Stimulated activated CD8-positive, alpha-beta memory T cell treated with anti-CD3 and anti-CD28 coated beads, Interleukin-4, amount 100 ng/mL, for 24 hours (primary cell): ENCODE data around the gene LCLAT1.
"Not testable (repeated sequence)": the region's sequence is repeated elsewhere in the genome, so short reads cannot be mapped to it uniquely, and the experiment has no call there.

Experiments used
- DNase-seq: peaks from one replicate; pipeline ENCODE4 v3.0.0-alpha.2; 2020; ENCODE audit warnings: low read depth

LCLAT1 gene

GRCh38 chr2:30455114-30455738 is 8.2 kb downstream of the LCLAT1 start:
- no peak for DNase-seq

GRCh38 chr2:30456106-30456505 is 9.1 kb downstream of the LCLAT1 start:
- DNase-seq = no peak

GRCh38 chr2:30456579-30456978 is 9.5 kb downstream of the LCLAT1 start:
- DNase-seq = no peak

- no peak for DNase-seq
These were observed 10.2 kb downstream of the LCLAT1 start for GRCh38 chr2:30457296-30457695.

- no peak for DNase-seq
These were observed 12.1 kb downstream of the LCLAT1 start for GRCh38 chr2:30459140-30459539.

GRCh38 chr2:30462131-30462857 is 15.2 kb downstream of the LCLAT1 start:
- no peak for DNase-seq

GRCh38 chr2:30463535-30463934 is 16.5 kb downstream of the LCLAT1 start:
- no peak for DNase-seq

GRCh38 chr2:30464544-30465170 is 17.6 kb downstream of the LCLAT1 start:
- no peak for DNase-seq

GRCh38 chr2:30465171-30465545 is 18.1 kb downstream of the LCLAT1 start:
- no peak for DNase-seq

GRCh38 chr2:30466216-30466615 is 19.2 kb downstream of the LCLAT1 start:
- no peak for DNase-seq

GRCh38 chr2:30467062-30467826 is 20.2 kb downstream of the LCLAT1 start:
- not testable (repeated sequence) for DNase-seq

- no peak for DNase-seq
These were observed 23.4 kb downstream of the LCLAT1 start for GRCh38 chr2:30470426-30470825.

GRCh38 chr2:30472326-30472725 is 25.3 kb downstream of the LCLAT1 start:
- DNase-seq = no peak

GRCh38 chr2:30475542-30475941 is 28.5 kb downstream of the LCLAT1 start:
- no peak for DNase-seq

- DNase-seq = no peak
These were observed 29.6 kb downstream of the LCLAT1 start for GRCh38 chr2:30476636-30477035.

GRCh38 chr2:30480703-30481322 is 33.8 kb downstream of the LCLAT1 start:
- DNase-seq = no peak

- DNase-seq = no peak
These were observed 34.3 kb downstream of the LCLAT1 start for GRCh38 chr2:30481323-30481800.

GRCh38 chr2:30482011-30482410 is 35.0 kb downstream of the LCLAT1 start:
- no peak for DNase-seq

- no peak for DNase-seq
These were observed 37.1 kb downstream of the LCLAT1 start for GRCh38 chr2:30484145-30484544.

- DNase-seq = no peak
These were observed 37.9 kb downstream of the LCLAT1 start for GRCh38 chr2:30484995-30485394.

GRCh38 chr2:30486655-30487054 is 39.6 kb downstream of the LCLAT1 start:
- no peak for DNase-seq

GRCh38 chr2:30487603-30488002 is 40.6 kb downstream of the LCLAT1 start:
- no peak for DNase-seq
